NCI-H510A (cell line): ENCODE measurements around the gene TUBB2B.
"Not testable (repeated sequence)": the region's sequence is repeated elsewhere in the genome, so short reads cannot be mapped to it uniquely, and the experiment has no call there.

ENCODE experiments used
- DNase-seq: peaks from one replicate; lab custom pipeline; 2025; lab: John Stamatoyannopoulos, UW

Gene TUBB2B

DNA sequence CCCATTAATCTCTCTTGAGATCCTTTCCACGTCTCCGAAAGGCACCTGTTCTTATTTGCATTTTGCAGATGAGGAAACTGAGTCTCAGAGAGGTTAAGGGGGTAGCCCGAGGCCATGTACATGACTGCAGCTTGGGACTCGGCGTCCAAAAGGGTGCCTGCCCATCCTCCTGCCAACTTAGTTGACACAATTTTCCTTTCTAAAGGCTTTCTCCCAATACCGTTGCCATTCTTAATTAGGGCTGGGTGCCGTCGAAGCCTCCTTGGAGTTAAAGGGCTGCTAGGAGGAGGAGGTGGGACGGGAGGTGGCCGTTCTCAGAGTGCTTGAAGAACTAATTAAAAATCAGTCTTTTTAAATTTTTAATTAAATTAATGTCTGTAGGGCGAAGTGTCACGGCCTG lies 30.7 kb upstream of the TUBB2B start:
- no peak for DNase-seq

DNA sequence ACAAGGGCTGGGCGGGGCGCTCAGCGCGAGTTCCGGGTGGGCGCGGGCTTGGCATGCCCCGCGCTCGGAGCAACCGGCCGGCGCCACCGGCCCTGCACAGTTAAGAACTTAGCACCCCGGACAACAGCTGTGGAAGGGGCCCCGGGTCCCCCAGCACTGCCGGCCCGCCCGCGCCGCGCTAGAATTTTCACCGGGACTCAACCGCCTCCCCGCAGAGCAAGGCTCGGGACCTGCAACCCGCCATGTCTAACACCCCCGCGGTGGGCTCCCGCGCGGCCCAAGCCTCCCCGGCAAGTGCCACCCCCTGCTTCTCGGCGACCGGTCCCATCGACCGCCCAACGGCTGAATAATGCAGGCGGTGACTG lies 26.1 kb upstream of the TUBB2B start:
- no peak for DNase-seq

DNA sequence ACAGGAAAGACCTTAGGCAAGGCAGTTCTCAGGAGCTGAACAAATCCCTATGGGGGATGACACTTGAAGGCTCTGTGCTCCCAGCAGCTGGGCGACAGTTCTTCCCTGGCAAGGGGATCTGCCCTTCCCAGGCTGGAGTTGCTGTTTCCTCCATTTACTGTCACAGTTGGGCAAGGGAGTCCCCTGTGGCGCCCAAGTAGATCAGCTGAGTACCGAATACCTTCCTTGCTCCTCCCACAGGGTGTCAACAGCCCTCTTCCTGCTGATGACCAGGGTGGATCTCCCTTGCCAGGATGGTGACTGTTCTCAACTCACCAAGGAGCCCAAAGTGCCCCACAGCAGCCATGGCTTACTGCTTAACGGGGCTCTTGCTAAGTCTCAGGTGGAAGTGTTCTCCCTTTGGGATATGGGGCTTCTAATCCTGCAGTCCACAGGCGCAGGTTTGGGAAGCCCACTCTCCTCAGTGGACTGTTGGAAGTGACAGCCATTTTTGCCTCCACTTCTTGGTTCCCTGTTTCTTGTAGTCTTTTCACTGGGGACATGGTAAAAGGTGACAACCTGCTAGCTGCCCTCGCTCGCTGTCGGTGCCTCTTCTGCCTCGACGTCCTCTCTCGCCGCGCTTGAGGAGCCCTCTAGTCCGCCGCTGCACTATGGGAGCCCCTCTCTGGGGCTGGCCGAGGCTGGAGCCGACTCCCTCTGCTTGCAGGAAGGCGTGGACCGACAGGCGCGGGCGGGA lies 25.6 kb upstream of the TUBB2B start:
- DNase-seq, result no peak

DNA sequence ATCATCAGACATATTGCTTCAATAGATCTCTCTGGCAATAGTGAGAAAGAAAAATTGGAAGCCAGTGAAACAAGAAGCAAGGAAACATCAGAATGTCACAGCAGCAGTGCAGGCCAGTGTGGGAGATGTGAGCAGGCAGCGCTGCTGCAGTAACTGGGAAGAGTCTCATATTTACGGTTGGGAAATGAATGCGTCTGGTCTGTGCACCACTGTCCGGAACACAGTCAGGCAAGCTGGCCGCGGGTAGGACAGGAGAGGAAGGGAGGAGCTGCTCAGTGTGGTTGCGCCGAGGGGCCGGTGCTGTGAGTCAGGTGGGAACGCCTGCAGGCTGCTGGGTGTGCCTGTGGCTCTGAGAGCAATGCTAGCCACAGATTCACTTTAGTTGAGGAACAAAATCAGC lies 24.9 kb upstream of the TUBB2B start:
- DNase-seq, result no peak

DNA sequence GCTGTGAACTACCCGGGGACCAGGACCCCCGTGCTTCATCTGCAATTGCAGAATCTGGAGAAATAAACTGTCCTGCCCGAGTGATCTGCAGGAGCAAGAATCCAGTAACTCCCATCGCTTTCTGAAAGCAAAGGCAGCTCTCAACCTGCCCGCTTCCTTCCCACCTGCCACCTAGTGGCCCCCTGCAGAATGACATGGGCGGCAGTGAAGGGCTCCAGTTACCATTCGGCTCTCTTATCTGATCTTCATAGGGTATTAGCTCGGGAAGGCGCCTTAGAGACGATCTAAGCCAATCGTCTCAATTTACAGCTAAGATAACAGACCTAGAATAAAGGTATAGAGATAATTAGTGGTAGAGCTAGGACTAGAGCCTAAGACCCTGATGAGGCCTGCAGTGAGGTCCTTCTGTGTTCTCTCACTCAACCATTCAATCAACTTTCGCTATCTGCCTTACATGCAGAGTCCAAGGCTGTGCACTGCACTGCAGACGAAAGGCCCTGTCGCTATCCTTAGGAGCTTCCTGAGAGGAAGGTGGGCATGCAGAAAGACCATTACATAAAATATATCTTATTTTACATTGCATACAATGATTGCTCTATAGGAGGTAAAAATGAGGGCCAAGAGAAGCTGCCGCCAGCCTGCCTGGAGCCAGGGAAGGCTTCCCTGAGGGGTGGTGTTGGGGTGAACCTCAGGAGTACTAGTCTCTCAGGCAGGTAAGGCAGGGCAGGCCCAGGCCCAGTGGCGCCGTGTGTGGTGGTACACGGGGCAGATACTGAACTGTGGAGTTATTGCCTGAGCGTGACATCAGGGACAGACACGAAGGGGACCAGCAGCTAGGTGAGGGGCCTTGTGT lies 24.2 kb upstream of the TUBB2B start:
- no peak for DNase-seq

DNA sequence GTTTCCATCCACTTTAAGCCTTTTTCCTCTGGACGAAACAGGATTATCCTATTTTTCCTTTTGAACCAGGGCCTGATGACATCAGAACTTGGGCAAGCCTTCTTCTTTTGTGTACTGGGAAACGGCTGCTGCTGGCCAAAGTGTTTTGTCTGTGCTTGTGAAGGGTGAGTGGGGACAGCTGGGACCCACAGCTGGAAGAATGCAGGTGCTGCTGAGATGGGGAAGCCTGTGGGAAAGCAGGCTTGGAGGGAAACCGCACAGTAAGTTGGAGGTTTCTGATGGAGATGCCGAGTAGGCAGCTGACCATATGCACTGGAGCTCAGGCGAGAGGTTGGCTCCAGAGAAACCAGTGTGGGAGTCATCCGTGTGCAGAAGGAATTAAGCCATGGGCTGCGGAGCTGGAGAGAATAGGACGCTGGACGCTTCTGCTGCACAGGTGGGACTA lies 22.8 kb upstream of the TUBB2B start:
- no peak for DNase-seq

DNA sequence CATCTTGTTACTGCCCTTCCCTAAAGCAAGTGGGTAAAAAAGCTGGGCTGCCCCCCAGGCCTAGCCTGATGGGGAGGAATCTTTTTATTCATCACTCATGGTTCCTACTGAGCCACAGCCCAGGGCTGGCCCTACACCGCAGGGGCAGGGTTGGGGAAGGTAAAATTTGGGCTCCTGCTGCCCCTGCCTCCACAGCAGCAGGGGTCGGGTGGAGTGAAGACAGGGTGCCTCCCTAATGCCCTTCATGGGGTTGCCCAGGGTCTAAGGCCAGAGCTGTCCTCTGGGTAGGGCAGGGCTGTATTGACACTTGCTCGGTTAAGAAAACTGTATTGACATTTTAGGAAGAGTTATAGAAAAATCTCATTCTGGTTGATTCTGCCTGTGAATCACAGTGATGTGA lies 22.4 kb upstream of the TUBB2B start:
- DNase-seq, result no peak

DNA sequence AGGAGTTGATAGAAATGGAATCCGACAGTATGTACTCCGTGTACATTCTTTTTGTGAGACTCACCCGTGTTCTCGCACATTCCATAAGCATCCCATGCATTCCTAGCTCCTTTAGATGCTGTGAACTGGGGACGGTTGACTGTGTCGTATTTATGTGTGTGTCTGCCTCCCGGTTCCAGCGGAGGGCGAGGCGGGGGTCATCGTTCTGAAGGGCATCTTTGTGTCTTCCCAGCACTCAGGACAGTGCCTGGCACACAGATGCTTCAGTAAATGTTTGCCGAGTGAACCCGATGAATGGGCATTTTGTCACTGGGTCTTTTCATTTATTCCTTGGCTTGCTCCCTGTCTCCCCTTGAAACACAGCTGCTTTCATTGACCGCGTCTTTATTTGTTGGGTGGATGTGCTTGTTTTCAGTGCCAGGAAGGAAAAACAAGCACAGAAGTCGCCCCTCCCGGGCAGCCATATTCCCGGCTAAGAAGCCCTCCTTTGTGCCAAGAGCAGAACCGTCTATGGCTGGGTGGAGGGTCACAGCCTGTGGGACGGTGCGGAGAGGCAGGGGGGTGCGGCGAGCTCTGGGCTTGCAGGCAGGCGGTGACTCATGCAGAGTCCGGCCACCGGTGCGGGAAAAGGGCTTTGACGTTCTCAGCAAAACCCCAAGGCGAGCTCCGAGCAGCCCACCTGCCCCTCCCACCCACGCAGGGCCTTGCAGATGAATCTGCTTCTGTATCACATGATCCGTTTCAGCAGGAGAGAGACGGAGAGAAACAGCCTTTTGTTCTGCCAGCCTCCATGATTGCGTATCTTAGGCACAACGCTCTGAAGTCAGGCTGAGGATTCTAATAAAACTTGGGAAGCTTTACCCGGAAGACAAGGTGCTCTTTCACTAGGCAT lies 20.0 kb upstream of the TUBB2B start:
- DNase-seq, result no peak

DNA sequence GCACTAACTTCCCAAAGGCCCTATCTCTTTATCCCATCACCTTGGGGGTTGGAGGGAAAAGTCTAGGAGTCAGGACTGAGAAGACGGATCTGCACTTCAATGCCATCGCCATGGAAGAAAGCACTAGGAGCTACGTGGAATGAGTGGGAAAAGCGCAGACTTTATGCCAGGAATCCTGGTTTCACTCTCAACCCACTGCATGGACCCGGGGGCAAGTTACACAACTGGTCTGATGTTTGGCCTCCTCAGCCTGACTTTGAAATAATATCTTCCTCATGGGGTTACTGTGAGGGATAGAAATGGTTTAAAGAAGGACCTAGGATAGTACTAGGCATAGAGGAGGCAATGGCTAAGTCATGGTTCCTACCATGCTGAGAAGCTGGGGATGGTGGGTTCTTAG lies 17.8 kb upstream of the TUBB2B start:
- DNase-seq, result no peak

DNA sequence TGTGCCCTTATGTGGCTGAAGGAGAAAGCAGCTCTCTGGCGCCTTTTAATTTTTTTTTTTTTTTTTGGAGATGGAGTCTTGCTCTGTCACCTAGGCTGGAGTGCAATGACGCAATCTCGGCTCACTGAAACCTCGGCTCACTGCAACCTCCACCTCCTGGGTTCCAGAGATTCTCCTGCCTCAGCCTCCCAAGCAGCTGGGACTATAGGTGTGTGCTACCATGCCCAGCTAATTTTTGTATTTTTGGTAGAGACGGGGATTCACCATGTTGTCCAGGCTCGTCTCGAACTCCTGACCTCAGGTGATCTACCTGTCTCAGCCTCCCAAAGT lies 17.3 kb upstream of the TUBB2B start:
- not testable (repeated sequence) for DNase-seq

DNA sequence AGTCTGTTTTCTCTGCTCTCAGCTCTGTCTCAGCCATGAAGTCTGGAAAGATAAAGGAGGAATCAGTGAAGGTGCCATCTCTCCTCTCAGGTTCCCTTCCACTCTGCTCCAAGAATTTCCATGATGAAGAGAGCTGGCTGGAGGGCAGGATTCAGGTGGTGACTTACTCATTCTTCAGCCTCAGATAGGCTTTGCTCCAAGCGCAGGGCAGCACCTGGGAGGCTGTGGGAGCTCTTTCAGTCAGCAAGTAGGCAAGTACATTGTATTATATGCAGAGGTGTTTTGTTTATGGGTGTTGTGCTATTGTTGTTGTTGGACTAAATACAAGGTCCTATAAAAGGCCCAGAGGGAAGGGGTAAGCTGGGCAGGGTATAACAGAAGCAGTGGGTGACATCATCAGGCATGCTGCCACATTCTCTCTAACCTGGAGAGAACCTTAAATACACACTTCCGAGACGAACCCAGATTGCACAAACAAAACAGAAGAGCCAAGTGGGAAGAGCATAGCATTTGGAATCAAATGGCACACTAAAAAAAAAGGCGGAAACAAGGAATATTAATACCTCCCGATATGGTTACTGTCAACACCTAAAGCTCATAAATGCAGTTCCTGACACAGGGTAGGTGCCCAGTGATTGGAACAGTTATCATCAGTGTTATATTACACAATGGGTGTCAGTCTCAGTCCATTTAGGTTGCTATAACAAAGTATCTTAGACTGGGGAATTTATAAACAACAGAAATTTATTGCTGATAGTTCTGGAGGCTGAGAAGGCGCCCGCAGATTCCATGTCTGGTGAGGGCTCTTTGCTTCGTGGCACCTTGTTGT lies 16.8 kb upstream of the TUBB2B start:
- DNase-seq, result no peak

DNA sequence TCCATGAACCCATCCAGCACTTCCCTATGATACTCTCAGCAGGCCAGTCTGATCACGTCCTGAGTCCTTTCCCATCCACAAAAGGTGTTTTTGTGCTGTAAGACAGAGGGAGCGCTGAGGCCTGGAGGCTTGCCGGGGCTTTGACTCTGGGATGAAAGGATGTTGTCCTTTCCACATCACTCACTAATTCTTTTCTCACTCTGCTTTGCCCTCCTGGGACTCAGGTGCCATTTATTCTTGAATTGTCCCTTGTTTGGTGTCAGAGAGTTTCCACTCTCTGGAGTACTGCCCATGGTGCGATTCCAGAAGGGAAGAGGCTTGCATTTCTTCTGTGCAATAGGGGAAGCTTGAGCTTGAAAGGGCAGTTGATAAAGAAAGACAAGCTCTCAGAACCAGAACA lies 15.3 kb upstream of the TUBB2B start:
- no peak for DNase-seq

DNA sequence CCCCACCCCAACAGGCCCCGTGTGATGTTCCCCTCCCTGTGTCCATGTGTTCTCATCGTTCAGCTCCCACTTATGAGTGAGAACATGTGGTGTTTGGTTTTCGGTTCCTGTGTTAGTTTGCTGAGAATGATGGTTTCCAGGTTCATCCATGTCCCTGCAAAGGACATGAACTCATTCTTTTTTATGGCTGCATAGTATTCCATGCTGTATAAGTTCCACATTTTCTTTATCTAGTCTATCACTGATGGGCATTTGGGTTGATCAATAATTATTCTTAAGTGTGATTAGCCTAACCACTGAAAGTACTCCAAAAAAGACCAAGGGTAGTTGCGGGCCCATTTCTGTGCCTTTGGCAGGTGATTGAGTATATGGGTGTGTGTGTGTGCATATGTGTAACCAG lies 14.3 kb upstream of the TUBB2B start:
- not testable (repeated sequence) for DNase-seq

DNA sequence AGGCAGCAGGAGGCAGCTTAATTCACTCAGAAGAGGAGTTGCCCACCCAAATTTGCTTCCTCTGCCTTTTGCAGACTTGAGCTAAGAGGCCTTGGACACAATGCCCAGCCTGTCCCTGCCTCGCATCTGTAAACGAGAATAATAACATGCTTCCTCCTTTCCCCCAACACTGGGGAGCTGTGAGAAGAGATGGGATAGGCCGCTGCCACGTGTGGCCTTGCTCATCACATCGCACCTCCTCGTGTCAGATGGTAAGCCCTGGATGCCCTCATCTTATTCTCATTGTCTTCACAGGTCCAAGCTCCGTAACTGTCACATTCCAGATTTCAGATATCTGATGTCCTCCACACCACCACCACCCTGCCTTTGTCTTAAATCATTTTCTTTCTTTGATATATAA lies 13.1 kb upstream of the TUBB2B start:
- DNase-seq, result no peak

DNA sequence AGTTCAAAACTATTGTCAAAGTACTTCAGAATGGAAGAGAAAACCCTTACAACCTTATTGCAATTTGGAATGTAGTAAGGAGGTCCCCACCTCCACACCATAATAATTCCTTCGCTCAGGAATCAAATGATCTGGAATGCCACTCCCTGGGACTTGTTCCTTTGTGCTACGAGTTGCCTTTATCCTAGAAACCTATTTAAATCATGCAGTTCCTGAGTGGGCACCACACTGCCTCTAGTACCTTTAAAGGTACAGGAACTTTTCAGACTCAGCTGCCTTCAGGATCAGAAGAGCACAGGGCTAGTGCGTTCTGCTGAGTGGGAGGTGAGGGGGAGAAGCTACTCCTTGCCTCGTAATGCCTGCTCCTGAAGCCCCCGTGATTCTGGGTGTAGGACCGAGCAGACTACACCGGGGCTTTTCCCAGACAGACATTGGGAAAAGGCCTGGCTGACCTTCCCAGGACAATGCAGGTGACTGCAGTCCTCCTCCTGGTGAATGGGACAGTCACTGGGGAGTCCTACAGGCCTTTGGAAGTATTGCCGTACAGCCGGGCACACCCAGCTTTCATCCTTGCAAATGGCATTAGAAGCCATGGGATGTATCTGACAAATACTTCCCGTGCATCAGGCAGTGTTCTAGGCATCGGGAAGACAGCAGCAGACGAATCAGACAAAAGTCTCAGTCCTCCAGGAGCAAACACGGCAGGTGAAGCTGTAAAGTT lies 11.8 kb upstream of the TUBB2B start:
- DNase-seq, result no peak

DNA sequence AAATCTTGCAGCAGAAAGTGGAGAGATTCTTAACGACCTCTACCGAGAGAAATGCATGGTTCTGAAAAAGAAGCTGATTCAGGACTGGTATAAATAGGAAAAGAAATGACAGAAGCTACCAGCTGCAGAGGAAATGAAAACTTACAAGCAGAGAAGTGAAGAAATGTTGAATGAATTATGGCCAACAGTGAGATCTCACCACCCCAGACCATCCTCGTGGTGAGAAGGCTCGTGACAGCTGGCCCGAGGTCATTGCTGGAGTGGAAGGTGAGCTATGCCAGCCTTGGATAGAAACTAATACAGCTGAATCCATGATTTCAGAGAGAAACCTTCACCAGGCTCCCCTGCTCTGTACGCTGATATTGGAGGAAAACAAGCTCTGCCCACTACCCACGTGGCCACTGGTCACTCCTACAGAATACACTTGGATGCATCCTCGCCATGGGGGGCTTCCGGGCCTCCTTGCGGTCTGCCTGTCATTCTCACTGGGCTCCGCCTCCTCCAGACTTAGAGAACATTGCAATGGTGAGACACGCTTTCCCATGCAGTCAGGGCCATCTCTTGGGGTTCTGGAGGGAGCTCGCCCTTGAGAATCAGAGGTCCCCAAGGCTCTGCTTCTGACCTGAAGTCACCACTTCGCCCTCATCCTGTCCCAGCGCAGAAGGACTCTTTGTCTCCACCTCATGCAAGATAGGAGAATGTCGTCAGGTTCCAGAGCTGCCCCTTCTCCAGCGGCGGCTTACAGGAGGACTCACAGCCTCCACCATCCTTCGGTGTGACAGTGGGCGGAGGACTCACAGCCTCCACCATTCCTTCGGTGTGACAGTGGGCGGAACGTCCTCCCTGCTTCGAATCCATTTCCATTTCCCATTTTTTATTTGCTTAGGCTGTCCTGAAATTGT lies 10.6 kb upstream of the TUBB2B start:
- DNase-seq, result no peak

DNA sequence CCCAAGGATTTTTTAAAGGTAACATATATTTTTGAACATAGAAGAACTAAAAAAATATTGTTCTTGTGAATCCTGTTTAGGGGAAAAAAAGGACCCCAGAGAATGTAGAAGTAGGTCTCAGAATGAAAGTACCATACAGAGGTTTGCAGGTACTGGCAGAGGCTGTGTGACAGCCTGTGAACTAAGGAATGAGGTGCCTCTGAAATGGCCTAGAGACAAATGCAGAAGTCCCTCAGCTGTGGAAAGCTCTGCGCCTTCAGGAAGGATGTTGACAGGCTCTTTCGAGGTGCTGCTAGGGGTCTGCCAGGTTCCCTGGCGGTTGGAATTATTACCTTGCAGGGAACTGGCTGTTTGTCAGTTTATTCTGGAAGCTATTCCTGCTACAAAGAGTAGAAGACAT lies 8.6 kb upstream of the TUBB2B start:
- DNase-seq, result no peak

DNA sequence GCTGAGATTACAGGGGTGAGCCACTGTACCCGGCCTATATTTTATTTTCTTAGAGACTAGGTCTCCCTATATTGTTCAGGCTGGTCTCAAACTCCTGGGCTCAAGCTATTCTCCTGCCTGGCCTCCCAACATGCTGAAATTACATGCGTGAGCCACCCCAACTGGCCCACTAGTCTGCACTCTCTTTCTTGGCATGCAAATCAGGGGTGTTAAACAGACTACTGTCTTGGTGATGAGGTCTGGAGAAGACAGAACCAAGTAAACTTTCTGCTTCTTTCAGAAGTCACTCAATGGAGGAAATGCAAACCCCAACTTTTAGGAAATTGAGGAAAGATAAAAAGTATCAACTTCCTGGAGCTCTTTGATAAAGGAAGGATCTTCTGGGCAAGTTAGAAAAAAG lies 8.0 kb upstream of the TUBB2B start:
- DNase-seq, result no peak

DNA sequence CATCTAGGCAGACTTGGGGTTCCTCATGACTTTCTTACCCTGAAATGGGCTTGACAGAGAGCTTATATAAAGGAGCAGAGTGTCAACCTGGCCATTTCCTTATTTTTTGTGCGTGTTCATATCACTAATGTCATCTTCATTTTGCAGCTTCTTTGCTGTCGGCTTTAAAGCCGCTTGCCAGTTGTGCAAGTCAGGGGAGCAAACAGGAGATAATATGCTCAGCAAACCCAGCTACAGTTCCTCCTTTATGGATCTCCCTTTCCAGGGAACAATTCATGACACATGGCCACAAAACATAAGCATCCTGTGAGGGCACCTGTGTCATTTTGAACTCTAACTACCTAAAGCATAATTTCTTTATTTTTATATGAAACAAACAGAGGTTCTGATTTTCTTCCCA lies 6.5 kb upstream of the TUBB2B start:
- no peak for DNase-seq

DNA sequence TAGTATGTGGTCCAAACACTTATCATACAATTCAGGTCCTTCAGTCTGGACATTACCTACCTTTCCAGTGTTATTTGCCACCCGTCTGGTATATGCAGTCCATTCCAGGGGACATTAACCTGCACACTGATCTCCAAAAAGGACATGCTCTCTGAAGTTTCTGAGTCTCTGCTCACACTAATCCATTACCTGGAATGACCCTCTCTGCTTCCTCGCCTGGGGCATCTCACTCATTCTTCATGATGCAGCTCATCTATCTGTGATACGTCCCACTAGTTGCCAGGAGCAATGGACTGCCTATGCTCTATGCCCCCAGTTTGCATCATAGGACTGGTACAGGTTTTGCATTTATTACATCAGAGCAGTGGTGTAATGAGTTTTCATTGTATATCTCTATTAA lies 5.9 kb upstream of the TUBB2B start:
- DNase-seq, result no peak
